ENCODE data around the gene VAMP4.

Gene VAMP4

GRCh38 chr1:171748651-171749050 is 6.8 kb upstream of the VAMP4 start:
- H3K9ac ChIP-seq (ENCODE audit: low read length): no peak overlapping the region
- no peaks in the 10 kb centered on the region for H3K9me3 ChIP-seq (ENCODE audit: control insufficient read depth, low read length)
- H3K4me3 ChIP-seq (ENCODE audit: low read length): no peak overlapping the region
- no peaks in the 10 kb centered on the region for H3K36me3 ChIP-seq (ENCODE audit: control insufficient read depth, insufficient read depth, low read length, severe bottlenecking)
- no peaks in the 10 kb centered on the region for H3K27me3 ChIP-seq (replicated peaks; ENCODE audit: control insufficient read depth, insufficient read depth, low read length)
- H3K4me1 ChIP-seq (ENCODE audit: control insufficient read depth, insufficient read depth, low read length): peaks cover 3% of the 10 kb centered on the region
- DNase-seq (ENCODE audit: low read depth): no peak

GRCh38 chr1:171744986-171745385 is 3.1 kb upstream of the VAMP4 start:
- H3K9ac ChIP-seq (ENCODE audit: low read length): no peak overlapping the region
- no peaks in the 10 kb centered on the region for H3K9me3 ChIP-seq (ENCODE audit: control insufficient read depth, low read length)
- no peaks in the 10 kb centered on the region for H3K27me3 ChIP-seq (replicated peaks; ENCODE audit: control insufficient read depth, insufficient read depth, low read length)
- no peak overlapping the region for H3K4me3 ChIP-seq (ENCODE audit: low read length)
- H3K4me1 ChIP-seq (ENCODE audit: control insufficient read depth, insufficient read depth, low read length): peaks cover 19% of the 10 kb centered on the region
- no peaks in the 10 kb centered on the region for H3K36me3 ChIP-seq (ENCODE audit: control insufficient read depth, insufficient read depth, low read length, severe bottlenecking)
- DNase-seq (ENCODE audit: low read depth): no peak

- Histone ChIP-seq H3K4me1 (ENCODE audit: control insufficient read depth, insufficient read depth, low read length) (peaks cover 27% of the 10 kb centered on the region), H3K9me3 (ENCODE audit: control insufficient read depth, low read length) (no peaks in the 10 kb centered on the region), H3K4me3 (ENCODE audit: low read length) (peak overlapping the region; percentile 95), H3K36me3 (ENCODE audit: control insufficient read depth, insufficient read depth, low read length, severe bottlenecking) (peaks cover under 1% of the 10 kb centered on the region), H3K9ac (ENCODE audit: low read length) (peak overlapping the region; percentile 96), H3K27me3 (replicated peaks; ENCODE audit: control insufficient read depth, insufficient read depth, low read length) (no peaks in the 10 kb centered on the region)
- peak; percentile 81 for DNase-seq (ENCODE audit: low read depth)
Measured at GRCh38 chr1:171743081-171743870, 1.4 kb upstream of the VAMP4 start.

- H3K4me1 ChIP-seq (ENCODE audit: control insufficient read depth, insufficient read depth, low read length): peaks cover 27% of the 10 kb centered on the region
- H3K36me3 ChIP-seq (ENCODE audit: control insufficient read depth, insufficient read depth, low read length, severe bottlenecking): peaks cover 8% of the 10 kb centered on the region
- peak; percentile 85 for DNase-seq (ENCODE audit: low read depth)
- no peaks in the 10 kb centered on the region for H3K9me3 ChIP-seq (ENCODE audit: control insufficient read depth, low read length)
- H3K9ac ChIP-seq (ENCODE audit: low read length): peak overlapping the region; percentile 96
- H3K27me3 ChIP-seq (replicated peaks; ENCODE audit: control insufficient read depth, insufficient read depth, low read length): no peaks in the 10 kb centered on the region
- H3K4me3 ChIP-seq (ENCODE audit: low read length): peak overlapping the region; percentile 95
Measured at GRCh38 chr1:171742577-171742922, 685 bp upstream of the VAMP4 start.

GRCh38 chr1:171740987-171741871 is 636 bp downstream of the VAMP4 start:
- H3K4me3 ChIP-seq (ENCODE audit: low read length): peak overlapping the region; percentile 95
- H3K4me1 ChIP-seq (ENCODE audit: control insufficient read depth, insufficient read depth, low read length): peaks cover 27% of the 10 kb centered on the region
- DNase-seq (ENCODE audit: low read depth): peak; percentile 74
- H3K9me3 ChIP-seq (ENCODE audit: control insufficient read depth, low read length): no peaks in the 10 kb centered on the region
- no peaks in the 10 kb centered on the region for H3K27me3 ChIP-seq (replicated peaks; ENCODE audit: control insufficient read depth, insufficient read depth, low read length)
- peaks cover 19% of the 10 kb centered on the region for H3K36me3 ChIP-seq (ENCODE audit: control insufficient read depth, insufficient read depth, low read length, severe bottlenecking)
- peak overlapping the region; percentile 96 for H3K9ac ChIP-seq (ENCODE audit: low read length)

- Histone ChIP-seq H3K9ac (ENCODE audit: low read length) (peak overlapping the region; percentile 96), H3K4me3 (ENCODE audit: low read length) (peak overlapping the region; percentile 95), H3K36me3 (ENCODE audit: control insufficient read depth, insufficient read depth, low read length, severe bottlenecking) (peaks cover 27% of the 10 kb centered on the region), H3K27me3 (replicated peaks; ENCODE audit: control insufficient read depth, insufficient read depth, low read length) (no peaks in the 10 kb centered on the region), H3K4me1 (ENCODE audit: control insufficient read depth, insufficient read depth, low read length) (peaks cover 27% of the 10 kb centered on the region), H3K9me3 (ENCODE audit: control insufficient read depth, low read length) (no peaks in the 10 kb centered on the region)
- peak; percentile 33 for DNase-seq (ENCODE audit: low read depth)
Measured at GRCh38 chr1:171740356-171740863, 1.5 kb downstream of the VAMP4 start.

- no peaks in the 10 kb centered on the region for H3K27me3 ChIP-seq (replicated peaks; ENCODE audit: control insufficient read depth, insufficient read depth, low read length)
- H3K9ac ChIP-seq (ENCODE audit: low read length): peak overlapping the region; percentile 96
- peaks cover 33% of the 10 kb centered on the region for H3K36me3 ChIP-seq (ENCODE audit: control insufficient read depth, insufficient read depth, low read length, severe bottlenecking)
- peak overlapping the region; percentile 95 for H3K4me3 ChIP-seq (ENCODE audit: low read length)
- H3K4me1 ChIP-seq (ENCODE audit: control insufficient read depth, insufficient read depth, low read length): peaks cover 27% of the 10 kb centered on the region
- peak; percentile 46 for DNase-seq (ENCODE audit: low read depth)
- no peaks in the 10 kb centered on the region for H3K9me3 ChIP-seq (ENCODE audit: control insufficient read depth, low read length)
Measured at GRCh38 chr1:171739656-171740055, 2.2 kb downstream of the VAMP4 start.

GRCh38 chr1:171738911-171739310 is 3.0 kb downstream of the VAMP4 start:
- H3K36me3 ChIP-seq (ENCODE audit: control insufficient read depth, insufficient read depth, low read length, severe bottlenecking): peaks cover 33% of the 10 kb centered on the region
- no peak for DNase-seq (ENCODE audit: low read depth)

GRCh38 chr1:171736196-171736595 is 5.7 kb downstream of the VAMP4 start:
- H3K9me3 ChIP-seq (ENCODE audit: control insufficient read depth, low read length): no peaks in the 10 kb centered on the region
- no peaks in the 10 kb centered on the region for H3K27me3 ChIP-seq (replicated peaks; ENCODE audit: control insufficient read depth, insufficient read depth, low read length)
- peaks cover 19% of the 10 kb centered on the region for H3K4me1 ChIP-seq (ENCODE audit: control insufficient read depth, insufficient read depth, low read length)
- no peak overlapping the region for H3K9ac ChIP-seq (ENCODE audit: low read length)
- no peak overlapping the region for H3K4me3 ChIP-seq (ENCODE audit: low read length)
- DNase-seq (ENCODE audit: low read depth): no peak
- H3K36me3 ChIP-seq (ENCODE audit: control insufficient read depth, insufficient read depth, low read length, severe bottlenecking): peaks cover 36% of the 10 kb centered on the region

More at GRCh38 chr1:171738911-171739310, 3.0 kb downstream of the VAMP4 start:
- no peaks in the 10 kb centered on the region for H3K27me3 ChIP-seq (replicated peaks; ENCODE audit: control insufficient read depth, insufficient read depth, low read length)
- H3K4me1 ChIP-seq (ENCODE audit: control insufficient read depth, insufficient read depth, low read length): peaks cover 27% of the 10 kb centered on the region
- no peak overlapping the region for H3K9ac ChIP-seq (ENCODE audit: low read length)
- no peaks in the 10 kb centered on the region for H3K9me3 ChIP-seq (ENCODE audit: control insufficient read depth, low read length)
- H3K4me3 ChIP-seq (ENCODE audit: low read length): no peak overlapping the region

- H3K36me3 ChIP-seq (ENCODE audit: control insufficient read depth, insufficient read depth, low read length, severe bottlenecking): peaks cover 20% of the 10 kb centered on the region
- H3K4me3 ChIP-seq (ENCODE audit: low read length): no peak overlapping the region
- H3K4me1 ChIP-seq (ENCODE audit: control insufficient read depth, insufficient read depth, low read length): peaks cover 8% of the 10 kb centered on the region
- no peak for DNase-seq (ENCODE audit: low read depth)
- H3K27me3 ChIP-seq (replicated peaks; ENCODE audit: control insufficient read depth, insufficient read depth, low read length): no peaks in the 10 kb centered on the region
- H3K9ac ChIP-seq (ENCODE audit: low read length): no peak overlapping the region
- no peaks in the 10 kb centered on the region for H3K9me3 ChIP-seq (ENCODE audit: control insufficient read depth, low read length)
Measured at GRCh38 chr1:171730052-171730451, 11.8 kb downstream of the VAMP4 start.

GRCh38 chr1:171727778-171728177 is 14.1 kb downstream of the VAMP4 start:
- Histone ChIP-seq H3K4me1 (ENCODE audit: control insufficient read depth, insufficient read depth, low read length) (peaks cover 8% of the 10 kb centered on the region), H3K9me3 (ENCODE audit: control insufficient read depth, low read length) (peaks cover 6% of the 10 kb centered on the region), H3K4me3 (ENCODE audit: low read length) (no peak overlapping the region), H3K27me3 (replicated peaks; ENCODE audit: control insufficient read depth, insufficient read depth, low read length) (no peaks in the 10 kb centered on the region), H3K9ac (ENCODE audit: low read length) (no peak overlapping the region), H3K36me3 (ENCODE audit: control insufficient read depth, insufficient read depth, low read length, severe bottlenecking) (peaks cover 19% of the 10 kb centered on the region)
- no peak for DNase-seq (ENCODE audit: low read depth)
